HEK293T (cell line): ENCODE measurements around the gene UBAP1L.
"Not testable (repeated sequence)": the region's sequence is repeated elsewhere in the genome, so short reads cannot be mapped to it uniquely, and the experiment has no call there.

Experiments
- ARNT ChIP-seq: fragments of 450-650 bp; IDR thresholded peaks from 2 replicates; pipeline ENCODE4 v1.6.1; 2017; ENCODE audit warnings: mild to moderate bottlenecking
- BHLHE40 ChIP-seq: fragments of 450-650 bp; IDR thresholded peaks from 2 replicates; pipeline ENCODE4 v1.6.1; 2016; ENCODE audit warnings: mild to moderate bottlenecking, moderate library complexity, borderline replicate concordance
- ELF4 ChIP-seq: fragments of 450-650 bp; IDR thresholded peaks from 2 replicates; pipeline ENCODE4 v1.6.1; 2017; ENCODE audit warnings: antibody characterized with exemption
- FOXA1 ChIP-seq: fragments of 450-650 bp; IDR thresholded peaks from 2 replicates; pipeline ENCODE4 v1.6.1; 2016; ENCODE audit warnings: mild to moderate bottlenecking
- FOXM1 ChIP-seq: fragments of 450-650 bp; IDR thresholded peaks from 2 replicates; pipeline ENCODE4 v1.6.1; 2017; ENCODE audit warnings: mild to moderate bottlenecking, borderline replicate concordance
- L3MBTL2 ChIP-seq: fragments of 450-650 bp; conservative IDR thresholded peaks from 2 replicates; pipeline ENCODE4 v1.6.1; 2016; ENCODE audit warnings: mild to moderate bottlenecking
- NFRKB ChIP-seq: fragments of 450-650 bp; IDR thresholded peaks from 2 replicates; pipeline ENCODE4 v1.6.1; 2016; ENCODE audit warnings: mild to moderate bottlenecking, moderate library complexity
- SP1 ChIP-seq: fragments of 450-650 bp; IDR thresholded peaks from 2 replicates; pipeline ENCODE4 v1.6.1; 2017

DNA sequence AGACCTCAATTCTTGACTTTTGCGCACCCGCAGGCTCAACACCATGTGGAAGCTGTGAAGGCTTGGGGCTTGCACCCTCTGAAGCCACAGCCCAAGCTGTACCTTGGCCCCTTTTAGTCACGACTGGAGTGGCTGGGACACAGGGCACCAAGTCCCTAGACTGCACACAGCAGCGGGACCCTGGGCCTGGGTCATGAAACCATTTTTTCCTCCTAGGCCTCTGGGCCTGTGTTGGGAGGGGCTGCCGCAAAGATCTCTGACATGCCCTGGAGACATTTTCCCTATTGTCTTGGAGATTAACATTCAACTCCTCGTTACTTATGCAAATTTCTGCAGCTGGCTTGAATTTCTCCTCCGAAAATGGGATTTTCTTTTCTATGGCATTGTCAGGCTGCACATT, 22.1 kb upstream of the UBAP1L start:
- not testable (repeated sequence) for TF ChIP-seq ELF4, SP1, FOXA1, ARNT, NFRKB, BHLHE40, L3MBTL2, FOXM1
